Lower leg skin (tissue), 4 donors: Measurements from ENCODE around the gene NFIX. TPM values are rescaled to one million over a fixed set of nuclear protein-coding genes. Genes with fewer than 3 reads are reported as not detected.
"Not testable (repeated sequence)": the region's sequence is repeated elsewhere in the genome, so short reads cannot be mapped to it uniquely, and the experiment has no call there.

ENCODE experiments used
- DNase-seq, 2 donors: peaks; one replicate each; pipeline ENCODE4 v3.0.0-alpha.2; 2019; ENCODE audit warnings: low spot score in 2 of 2
- H3K4me3 ChIP-seq: fragments of 200-600 bp; sonication (generic); 2 replicates; pipeline ENCODE4 v1.5.1; 2017; ENCODE audit warnings: mild to moderate bottlenecking, low read depth; ENCODE audit not compliant: poor library complexity, severe bottlenecking
- POLR2A ChIP-seq, 2 donors: fragments of 450-650 bp; IDR thresholded peaks; one replicate each; pipeline ENCODE4 v1.6.1; 2016 to 2017; ENCODE audit warnings: antibody characterized with exemption in 2 of 2, mild to moderate bottlenecking in 1 of 2, moderate library complexity in 1 of 2
- WGBS, 2 donors: methylation state at CpG; one replicate each; pipeline ENCODE4 v1.1.5; 2018; 5-methylcytosine and 5-hydroxymethylcytosine counted together
- intact Hi-C: fragments of 100-400 bp; cut with DNase I; formaldehyde crosslinking; loops from one replicate; pipeline ENCODE4 v1.15.0; 2023; ENCODE audit warnings: low total_unique reads
- total RNA-seq, 4 donors: library from RNA; depleted of rRNA; stranded (reverse); fragments of >200 nt; gene quantifications; one replicate each; pipeline ENCODE4 v1.1.0, GENCODE V29; 2016
- TF ChIP-seq, protein P1 (sequence below), 3 donors: fragments of 450-650 bp; IDR thresholded peaks; one replicate each; pipeline ENCODE4 v1.5.1; 2016; ENCODE audit warnings: antibody characterized with exemption in 3 of 3, mild to moderate bottlenecking in 3 of 3, moderate library complexity in 2 of 3

NFIX gene
- total RNA-seq, 4 donors from 2014 or later = 119 to 177 (median 136) TPM

DNA sequence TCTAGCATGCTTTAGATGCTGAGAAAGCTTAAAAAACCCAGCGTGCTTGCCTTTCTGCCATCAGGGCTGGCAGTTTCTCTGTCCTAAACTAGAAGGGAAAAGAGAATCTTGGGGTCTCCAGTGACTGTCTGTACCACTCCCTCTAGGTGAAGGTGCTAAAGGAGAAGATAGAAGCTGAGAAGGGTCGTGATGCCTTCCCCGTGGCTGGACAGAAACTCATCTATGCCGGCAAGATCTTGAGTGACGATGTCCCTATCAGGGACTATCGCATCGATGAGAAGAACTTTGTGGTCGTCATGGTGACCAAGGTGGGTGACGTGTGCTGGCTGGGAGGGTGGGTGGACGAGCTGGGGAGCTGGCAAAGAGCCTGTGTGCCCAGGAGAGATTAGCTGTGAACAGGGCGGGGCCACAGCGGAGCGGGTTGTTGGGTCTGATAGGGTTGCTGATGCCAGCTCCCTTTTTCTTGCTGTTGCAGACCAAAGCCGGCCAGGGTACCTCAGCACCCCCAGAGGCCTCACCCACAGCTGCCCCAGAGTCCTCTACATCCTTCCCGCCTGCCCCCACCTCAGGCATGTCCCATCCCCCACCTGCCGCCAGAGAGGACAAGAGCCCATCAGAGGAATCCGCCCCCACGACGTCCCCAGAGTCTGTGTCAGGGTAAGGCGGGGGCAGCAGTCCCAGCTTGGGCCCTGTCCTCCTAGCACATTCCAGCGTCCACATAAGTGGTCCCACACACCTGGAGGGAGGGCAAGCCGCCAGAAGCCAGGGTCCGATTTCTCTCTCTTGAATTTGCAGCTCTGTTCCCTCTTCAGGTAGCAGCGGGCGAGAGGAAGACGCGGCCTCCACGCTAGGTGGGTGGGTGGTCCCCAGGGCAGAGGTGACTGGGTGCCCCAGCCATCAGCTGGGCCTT, 47.3 kb upstream of the NFIX start:
- H3K4me3 ChIP-seq = no peak overlapping the region
- intact Hi-C loops = loop anchor here (10.0 kb wide), 1 partner anchor 63 kb away; the partner anchor contains the start of genes DNASE2 and KLF1
- no peak for DNase-seq
- no peak for TF ChIP-seq POLR2A (IDR thresholded peaks at IDR 0.05)
- TF ChIP-seq, protein P1, sequence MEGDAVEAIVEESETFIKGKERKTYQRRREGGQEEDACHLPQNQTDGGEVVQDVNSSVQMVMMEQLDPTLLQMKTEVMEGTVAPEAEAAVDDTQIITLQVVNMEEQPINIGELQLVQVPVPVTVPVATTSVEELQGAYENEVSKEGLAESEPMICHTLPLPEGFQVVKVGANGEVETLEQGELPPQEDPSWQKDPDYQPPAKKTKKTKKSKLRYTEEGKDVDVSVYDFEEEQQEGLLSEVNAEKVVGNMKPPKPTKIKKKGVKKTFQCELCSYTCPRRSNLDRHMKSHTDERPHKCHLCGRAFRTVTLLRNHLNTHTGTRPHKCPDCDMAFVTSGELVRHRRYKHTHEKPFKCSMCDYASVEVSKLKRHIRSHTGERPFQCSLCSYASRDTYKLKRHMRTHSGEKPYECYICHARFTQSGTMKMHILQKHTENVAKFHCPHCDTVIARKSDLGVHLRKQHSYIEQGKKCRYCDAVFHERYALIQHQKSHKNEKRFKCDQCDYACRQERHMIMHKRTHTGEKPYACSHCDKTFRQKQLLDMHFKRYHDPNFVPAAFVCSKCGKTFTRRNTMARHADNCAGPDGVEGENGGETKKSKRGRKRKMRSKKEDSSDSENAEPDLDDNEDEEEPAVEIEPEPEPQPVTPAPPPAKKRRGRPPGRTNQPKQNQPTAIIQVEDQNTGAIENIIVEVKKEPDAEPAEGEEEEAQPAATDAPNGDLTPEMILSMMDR (IDR thresholded peaks at IDR 0.05) = no peak
- WGBS, 2 donors = 82 to 87% methylated on average over 26 to 27 of the region's 28 CpGs

DNA sequence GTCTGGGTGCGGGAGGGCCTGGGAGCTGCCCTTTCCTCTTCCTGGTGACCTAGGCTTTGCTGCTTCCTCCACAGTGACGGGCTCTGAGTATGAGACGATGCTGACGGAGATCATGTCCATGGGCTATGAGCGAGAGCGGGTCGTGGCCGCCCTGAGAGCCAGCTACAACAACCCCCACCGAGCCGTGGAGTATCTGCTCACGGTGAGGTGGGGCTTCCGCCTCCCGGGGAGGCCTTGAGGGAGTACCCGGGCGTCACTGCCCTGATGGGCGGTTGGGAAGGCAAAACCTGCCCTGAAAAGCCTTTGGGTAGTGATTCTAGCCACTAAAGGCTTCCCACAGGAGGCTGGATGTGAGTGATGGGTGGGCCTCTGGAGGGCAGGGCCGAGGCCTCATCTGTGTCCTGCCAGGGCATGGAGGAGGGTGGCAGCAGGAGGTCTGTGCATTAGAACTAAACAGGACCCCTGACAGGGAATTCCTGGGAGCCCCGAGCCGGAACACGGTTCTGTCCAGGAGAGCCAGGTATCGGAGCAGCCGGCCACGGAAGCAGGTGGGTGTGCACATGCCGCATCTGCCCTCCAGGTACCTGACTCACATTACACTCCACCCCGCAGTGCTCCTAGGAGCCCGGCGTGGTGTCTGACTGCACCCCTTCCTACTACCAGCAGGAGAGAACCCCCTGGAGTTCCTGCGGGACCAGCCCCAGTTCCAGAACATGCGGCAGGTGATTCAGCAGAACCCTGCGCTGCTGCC, 46.5 kb upstream of the NFIX start:
- H3K4me3 ChIP-seq = no peak overlapping the region
- TF ChIP-seq, protein P1 (IDR thresholded peaks at IDR 0.05) = no peak
- TF ChIP-seq POLR2A (IDR thresholded peaks at IDR 0.05) = no peak
- intact Hi-C loops = loop anchor here (10.0 kb wide), 1 partner anchor 64 kb away; the partner anchor contains the start of genes DNASE2 and KLF1
- 78 to 81% methylated on average over 28 to 30 of the region's 30 CpGs for WGBS, 2 donors
- DNase-seq = no peak

DNA sequence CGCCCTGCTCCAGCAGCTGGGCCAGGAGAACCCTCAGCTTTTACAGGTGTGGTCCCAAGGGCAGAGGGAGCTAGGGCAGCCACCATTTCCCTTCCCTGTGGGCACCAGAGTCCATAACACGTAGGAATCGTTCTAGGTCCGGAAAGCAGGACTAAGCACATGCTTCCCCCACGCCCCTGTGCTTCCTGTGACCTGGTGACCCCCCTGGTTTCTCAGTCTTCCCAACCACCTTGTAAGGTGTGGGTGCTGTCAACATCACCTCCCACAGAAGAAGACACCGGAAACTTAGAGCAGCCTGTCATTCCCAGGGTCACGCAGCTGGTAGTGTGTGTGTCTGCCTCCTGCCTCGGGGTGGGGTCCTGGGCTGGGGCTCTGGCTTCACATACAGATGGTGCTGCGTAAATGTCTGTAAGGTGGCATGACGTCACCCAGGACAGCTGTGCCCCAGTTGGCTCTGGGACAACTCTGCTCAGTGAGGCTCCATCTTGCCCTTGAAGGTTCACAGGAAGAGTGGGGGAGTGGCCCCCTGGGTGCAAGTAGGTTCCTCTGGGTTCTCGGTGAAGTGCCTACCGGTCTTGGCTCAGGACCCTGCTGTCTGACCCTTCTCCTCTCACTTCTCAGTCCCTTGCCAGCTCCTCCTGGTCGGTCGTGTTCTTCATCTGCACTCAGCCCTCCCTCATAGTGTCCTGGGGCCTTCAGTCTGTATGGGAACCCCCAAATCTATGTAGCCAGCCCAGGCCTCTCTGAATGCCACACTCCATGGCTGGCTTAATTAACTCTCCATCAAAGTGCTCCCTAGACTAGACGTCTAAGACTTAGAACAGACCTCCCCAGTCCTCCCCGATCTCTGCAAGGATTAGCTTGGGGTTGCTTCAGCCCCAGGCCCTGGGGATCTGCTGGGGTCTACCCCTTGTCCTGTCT, 45.7 kb upstream of the NFIX start:
- WGBS, 2 donors = 81% methylated on average over 13 to 16 of the region's 16 CpGs
- H3K4me3 ChIP-seq = no peak overlapping the region
- TF ChIP-seq, protein P1 (IDR thresholded peaks at IDR 0.05) = no peak
- TF ChIP-seq POLR2A (IDR thresholded peaks at IDR 0.05) = no peak
- no peak for DNase-seq
- intact Hi-C loops = loop anchor here (10.0 kb wide), 1 partner anchor 65 kb away; the partner anchor contains the start of genes DNASE2 and KLF1

DNA sequence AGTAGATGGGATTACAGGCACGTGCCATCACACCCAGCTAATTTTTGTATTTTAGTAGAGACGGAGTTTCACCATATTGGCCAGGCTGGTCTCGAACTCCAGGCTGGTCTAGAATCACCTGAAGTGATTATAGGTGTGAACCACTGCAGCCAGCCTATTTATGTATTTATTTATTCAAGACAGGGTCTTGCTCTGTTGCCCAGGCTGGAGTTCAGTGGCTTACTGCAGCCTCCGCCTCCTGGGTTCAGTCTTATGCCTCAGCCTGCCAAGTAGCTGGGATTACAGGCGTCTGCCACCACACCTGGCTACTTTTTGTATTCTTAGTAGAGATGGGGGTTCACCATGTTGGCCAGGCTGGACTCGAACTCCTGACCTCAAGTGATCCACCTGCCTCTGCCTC, 43.2 kb upstream of the NFIX start:
- H3K4me3 ChIP-seq, DNase-seq, intact Hi-C loops: not testable (repeated sequence)
- WGBS, 2 donors = 85 to 91% methylated on average over 6 of the region's 6 CpGs

DNA sequence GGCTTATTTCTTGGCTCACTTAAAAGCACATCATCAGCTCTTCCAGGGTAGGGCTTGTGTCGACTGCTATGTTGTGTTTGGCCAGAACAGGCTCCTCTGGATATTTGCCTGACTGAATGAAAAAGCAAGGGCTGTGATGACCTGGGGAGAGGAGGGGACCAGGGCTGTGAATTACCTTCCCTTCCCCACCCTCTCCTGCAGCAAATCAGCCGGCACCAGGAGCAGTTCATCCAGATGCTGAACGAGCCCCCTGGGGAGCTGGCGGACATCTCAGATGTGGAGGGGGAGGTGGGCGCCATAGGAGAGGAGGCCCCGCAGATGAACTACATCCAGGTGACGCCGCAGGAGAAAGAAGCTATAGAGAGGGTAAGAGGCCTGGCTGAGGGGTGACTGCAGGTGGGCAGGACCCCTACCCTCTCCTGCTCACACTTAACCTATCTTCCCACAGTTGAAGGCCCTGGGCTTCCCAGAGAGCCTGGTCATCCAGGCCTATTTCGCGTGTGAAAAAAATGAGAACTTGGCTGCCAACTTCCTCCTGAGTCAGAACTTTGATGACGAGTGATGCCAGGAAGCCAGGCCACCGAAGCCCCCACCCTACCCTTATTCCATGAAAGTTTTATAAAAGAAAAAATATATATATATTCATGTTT, 42.7 kb upstream of the NFIX start:
- 52 to 53% methylated on average over 12 of the region's 12 CpGs for WGBS, 2 donors
- DNase-seq = no peak
- intact Hi-C loops = no loop called here
- H3K4me3 ChIP-seq = no peak overlapping the region
- TF ChIP-seq, protein P1 (IDR thresholded peaks at IDR 0.05) = no peak
- TF ChIP-seq POLR2A (IDR thresholded peaks at IDR 0.05) = no peak
